ENCODE measurements around the gene ALDH8A1. TPM values are rescaled to one million over a fixed set of nuclear protein-coding genes. Genes with fewer than 3 reads are reported as not detected.

ALDH8A1 gene
- total and polyA plus RNA-seq, 12 donors: 0.09 to 1.7 (median 0.24) TPM; not detected in 5

DNA sequence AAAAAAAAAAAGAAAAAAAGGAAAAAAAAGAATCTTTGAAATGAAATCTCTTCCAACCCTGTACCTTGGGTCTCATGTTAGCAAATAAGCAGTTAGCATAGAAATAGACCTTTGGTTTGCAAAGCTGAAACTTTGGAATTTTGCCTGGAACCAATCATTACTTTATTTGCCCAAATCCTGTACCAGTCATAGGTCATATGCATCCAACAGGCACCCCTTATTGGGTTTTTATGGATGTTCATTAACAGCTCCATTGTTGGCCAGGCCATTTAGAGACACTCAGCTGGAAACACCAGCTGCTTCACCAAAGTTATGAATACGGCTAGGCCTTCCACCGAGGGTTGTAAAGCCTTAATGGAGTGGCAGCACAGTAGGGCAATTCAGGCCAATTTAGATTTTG, 53.0 kb downstream of the ALDH8A1 start:
- Histone ChIP-seq H3K4me3 (no peak overlapping the region), H3K36me3 (no peaks in the 10 kb centered on the region), H3K27me3 (peaks cover 0 to 5% (median 0%) of the 10 kb centered on the region in 7 donors), H3K4me1 (no peaks in the 10 kb centered on the region), H3K9me3 (peaks cover 0 to 9% (median 0%) of the 10 kb centered on the region in 11 donors), H3K27ac (no peak overlapping the region)
- ATAC-seq (no peak), DNase-seq (no peak)
- intact Hi-C loops (cut with DNase I): no loop called here
- TF ChIP-seq CTCF (IDR thresholded peaks at IDR 0.05): no peak
- WGBS, 2 donors: 90 to 94% methylated on average over 2 of the region's 2 CpGs

DNA sequence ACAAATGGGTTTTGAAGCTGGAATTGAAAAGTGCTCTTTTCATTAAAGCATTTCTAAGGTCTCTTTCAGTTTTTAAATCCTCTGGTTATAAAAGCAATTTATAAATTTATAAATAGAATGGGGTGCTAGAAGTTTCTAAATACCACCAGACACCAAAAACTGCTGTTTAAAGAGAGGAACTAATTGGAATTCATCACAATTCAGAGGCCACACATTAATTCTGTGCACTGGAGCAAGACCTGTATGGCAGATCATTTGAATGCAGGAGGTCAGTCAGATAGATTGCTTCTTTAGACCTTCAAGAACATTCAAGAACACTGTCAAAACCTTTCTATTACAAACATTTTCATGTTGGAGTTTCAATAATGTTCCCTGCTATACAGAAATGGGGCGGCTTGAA, 55.1 kb downstream of the ALDH8A1 start:
- Histone ChIP-seq H3K27me3 (peaks cover 0 to 5% (median 0%) of the 10 kb centered on the region in 7 donors), H3K36me3 (no peaks in the 10 kb centered on the region), H3K9me3 (peaks cover 0 to 11% (median 0%) of the 10 kb centered on the region in 11 donors), H3K4me1 (no peaks in the 10 kb centered on the region), H3K4me3 (no peak overlapping the region), H3K27ac (no peak overlapping the region)
- TF ChIP-seq CTCF (IDR thresholded peaks at IDR 0.05): no peak
- ATAC-seq (no peak), DNase-seq (no peak)
- intact Hi-C loops (cut with DNase I): no loop called here
- WGBS, 2 donors: 94 to 100% methylated on average over 1 of the region's 1 CpG

GRCh38 chr6:134892362-134892761, 57.5 kb downstream of the ALDH8A1 start:
- no peak overlapping the region for H3K4me3 ChIP-seq
- H3K36me3 ChIP-seq: no peaks in the 10 kb centered on the region
- intact Hi-C loops (cut with DNase I): no loop called here
- H3K4me1 ChIP-seq: no peaks in the 10 kb centered on the region
- H3K27ac ChIP-seq: no peak overlapping the region
- peaks cover 0 to 11% (median 0%) of the 10 kb centered on the region in 11 donors for H3K9me3 ChIP-seq
- H3K27me3 ChIP-seq: peaks cover 0 to 5% (median 0%) of the 10 kb centered on the region in 7 donors
- ATAC-seq (no peak), DNase-seq (no peak)
- TF ChIP-seq CTCF (IDR thresholded peaks at IDR 0.05): no peak

DNA sequence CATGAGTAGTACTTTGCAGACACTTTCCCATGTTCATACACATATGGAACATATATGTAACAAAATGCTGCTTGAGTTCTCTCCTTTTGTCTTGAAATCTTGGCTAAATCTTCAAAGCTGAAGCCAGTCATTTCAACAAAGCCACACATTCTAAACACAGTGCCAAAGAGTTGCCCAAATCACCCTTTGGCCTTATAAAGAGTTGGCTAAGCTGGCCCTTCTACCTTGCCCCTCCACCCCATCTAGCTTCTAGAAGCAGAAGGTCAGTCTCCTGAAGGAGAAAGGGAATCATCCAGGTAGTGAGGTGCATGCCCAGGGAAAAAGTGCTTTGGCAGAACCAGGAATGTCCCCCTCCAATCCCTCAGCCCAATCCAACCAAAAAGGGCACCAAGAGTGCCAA, 58.3 kb downstream of the ALDH8A1 start:
- no peak for ATAC-seq
- Histone ChIP-seq H3K9me3 (peaks cover 0 to 11% (median 0%) of the 10 kb centered on the region in 11 donors), H3K27me3 (peaks cover 0 to 5% (median 0%) of the 10 kb centered on the region in 7 donors), H3K4me1 (no peaks in the 10 kb centered on the region), H3K36me3 (no peaks in the 10 kb centered on the region), H3K27ac (no peak overlapping the region), H3K4me3 (no peak overlapping the region)
- no peak for DNase-seq
- no peak for TF ChIP-seq CTCF (IDR thresholded peaks at IDR 0.05)
- intact Hi-C loops (cut with DNase I): no loop called here

Measured in heart right ventricle (tissue), 16 donors.